ELR (cell line): ENCODE measurements around the gene SCMH1.
A peak's percentile ranks its signal among the peaks of the same experiment; 100 is the strongest.
"Not testable (repeated sequence)": the region's sequence is repeated elsewhere in the genome, so short reads cannot be mapped to it uniquely, and the experiment has no call there.

ENCODE experiments used
- DNase-seq: peaks from one replicate; pipeline ENCODE4 v3.0.0-alpha.2; 2015; ENCODE audit warnings: low read depth

The SCMH1 gene

GRCh38 chr1:41152622-41153044, 89.5 kb downstream of the SCMH1 start:
- peak; percentile 95 for DNase-seq

GRCh38 chr1:41151846-41152245, 90.3 kb downstream of the SCMH1 start:
- DNase-seq: no peak

DNA sequence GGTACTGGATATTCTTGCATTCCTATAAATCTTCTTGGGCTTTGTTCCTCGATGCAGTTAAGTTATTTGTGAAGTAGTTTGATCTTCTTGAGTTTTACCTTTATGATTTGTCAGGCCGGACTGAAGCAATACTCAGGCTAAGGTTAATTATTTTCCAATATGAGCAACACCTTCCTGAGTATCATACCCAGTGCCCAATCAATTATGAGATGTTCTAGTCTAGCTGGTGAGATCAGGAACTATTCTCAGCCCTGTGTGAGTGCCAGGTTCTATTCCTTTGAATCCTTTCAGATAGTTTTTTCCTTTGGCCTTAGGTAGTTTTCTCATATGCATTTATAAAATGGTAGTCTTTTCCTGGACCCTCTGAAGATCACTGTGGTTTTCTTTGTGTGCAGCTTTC, 92.5 kb downstream of the SCMH1 start:
- no peak for DNase-seq

GRCh38 chr1:41144285-41144684, 97.8 kb downstream of the SCMH1 start:
- DNase-seq: no peak

- no peak for DNase-seq
These were observed 103.6 kb downstream of the SCMH1 start for GRCh38 chr1:41138549-41138948.

DNA sequence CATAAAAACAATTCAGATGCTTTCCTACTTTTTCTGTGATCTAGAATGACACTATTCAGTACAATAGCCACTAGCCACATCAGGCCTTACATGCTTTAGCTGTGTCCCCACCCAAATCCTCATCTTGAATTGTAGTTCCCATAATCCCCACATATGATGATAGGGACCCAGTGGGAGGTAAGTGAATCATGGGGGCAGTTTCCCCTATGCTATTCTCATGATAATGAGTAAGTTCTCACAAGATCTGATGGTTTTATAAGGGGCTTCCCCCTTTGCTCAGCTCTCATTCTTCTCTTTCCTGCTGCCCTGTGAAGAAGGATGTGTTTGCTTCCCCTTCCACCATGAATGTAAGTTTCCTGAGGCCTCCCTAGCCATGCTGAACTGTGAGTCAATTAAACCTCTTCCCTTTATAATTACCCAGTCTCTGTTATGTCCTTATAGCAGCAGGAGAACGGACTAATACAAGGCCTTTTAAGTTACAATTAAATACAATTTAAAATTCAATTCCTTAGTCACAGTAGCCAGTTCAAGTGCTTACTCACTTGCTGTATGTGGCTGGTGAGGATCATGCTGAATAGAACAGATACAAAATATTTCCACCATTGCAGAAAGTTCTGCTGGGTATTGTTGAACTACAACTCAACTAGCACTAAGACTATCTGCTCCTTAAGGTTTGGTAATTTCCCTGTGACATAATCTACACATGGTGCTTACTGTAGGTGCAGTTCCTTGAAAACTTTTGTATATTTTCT, 106.7 kb downstream of the SCMH1 start:
- no peak for DNase-seq

- DNase-seq: not testable (repeated sequence)
These were observed 107.8 kb downstream of the SCMH1 start for GRCh38 chr1:41134325-41134724.

- DNase-seq: peak; percentile 96
These were observed 119.1 kb downstream of the SCMH1 start for GRCh38 chr1:41122851-41123518.

GRCh38 chr1:41122148-41122547, 120.0 kb downstream of the SCMH1 start:
- no peak for DNase-seq

DNA sequence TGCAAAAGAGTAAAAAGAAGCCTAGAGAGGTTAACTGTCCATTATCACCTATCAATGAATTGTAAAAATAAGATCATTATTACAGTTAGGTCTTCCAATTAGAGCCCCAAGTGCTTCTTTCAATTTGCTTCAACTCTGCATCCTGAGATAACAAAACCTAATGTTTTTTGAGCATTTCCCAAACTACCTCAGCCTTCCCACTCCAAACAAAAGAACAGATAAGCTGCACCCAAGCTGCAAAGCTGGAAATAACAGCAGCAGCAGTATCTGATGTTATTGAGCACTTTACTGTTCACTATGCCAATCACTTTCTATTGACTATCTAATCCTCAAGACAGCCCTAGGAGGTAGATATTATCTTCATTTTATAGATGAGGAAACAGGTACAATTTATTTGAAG, 123.5 kb downstream of the SCMH1 start:
- DNase-seq: no peak

DNA sequence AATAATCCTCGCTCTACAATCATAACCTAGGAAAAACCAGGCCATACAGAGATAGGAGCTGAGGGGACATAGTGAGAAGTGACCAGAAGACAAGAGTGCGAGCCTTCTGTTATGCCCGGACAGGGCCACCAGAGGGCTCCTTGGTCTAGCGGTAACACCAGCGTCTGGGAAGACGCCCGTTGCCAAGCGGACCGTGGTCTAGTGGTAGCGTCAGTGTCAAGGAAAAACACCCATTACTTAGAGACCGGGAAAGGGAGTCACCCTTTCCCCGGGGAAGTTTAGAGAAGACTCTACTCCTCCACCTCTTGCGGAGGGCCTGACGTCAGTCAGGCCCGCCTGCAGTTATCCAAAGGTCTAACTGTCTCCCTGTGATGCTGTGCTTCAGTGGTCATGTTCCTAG, 124.9 kb downstream of the SCMH1 start:
- DNase-seq: not testable (repeated sequence)

- no peak for DNase-seq
These were observed 131.4 kb downstream of the SCMH1 start for GRCh38 chr1:41110736-41111135.

- no peak for DNase-seq
These were observed 131.8 kb downstream of the SCMH1 start for GRCh38 chr1:41110286-41110685.

GRCh38 chr1:41109310-41110197, 132.6 kb downstream of the SCMH1 start:
- peak; percentile 86 for DNase-seq

GRCh38 chr1:41108696-41109275, 133.3 kb downstream of the SCMH1 start:
- DNase-seq: peak; percentile 27

DNA sequence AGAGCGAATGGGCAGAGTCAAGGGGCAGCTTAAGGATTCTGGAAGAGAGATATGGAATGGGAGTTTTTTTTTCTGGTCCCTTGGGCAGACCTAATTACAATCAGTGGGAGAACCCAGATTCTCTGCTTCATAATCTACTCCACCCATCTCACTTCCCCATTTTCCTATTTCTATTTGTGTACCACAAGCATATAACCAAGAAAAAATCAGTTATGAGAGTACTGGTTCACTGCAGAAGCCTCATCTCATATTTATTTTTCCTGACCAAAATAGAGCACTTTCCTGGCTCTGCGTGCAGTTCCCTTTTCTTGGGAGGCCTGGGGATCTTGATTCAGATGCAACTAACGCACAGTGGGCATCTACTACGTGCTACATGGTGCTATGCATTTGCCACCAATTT, 138.3 kb downstream of the SCMH1 start:
- DNase-seq: no peak

DNA sequence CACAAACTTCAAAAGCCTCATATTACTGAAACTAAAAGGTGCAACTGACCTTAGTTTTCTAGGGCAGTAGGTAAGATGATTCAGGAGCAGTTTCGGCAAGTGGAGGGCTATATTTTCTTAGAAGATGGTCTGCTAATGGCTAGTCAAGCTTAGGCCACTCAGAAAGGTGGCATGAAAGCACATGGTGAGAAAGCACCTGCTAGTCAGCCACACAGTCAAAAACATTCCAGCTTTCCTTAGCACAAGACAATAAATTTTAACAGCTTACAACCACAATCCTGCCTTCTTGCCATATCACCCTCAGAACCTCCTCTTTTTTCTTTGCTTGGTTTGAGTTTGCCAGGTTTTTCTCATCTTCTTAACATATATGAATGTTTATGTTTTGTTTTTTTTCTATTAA, 139.5 kb downstream of the SCMH1 start:
- no peak for DNase-seq

GRCh38 chr1:41101950-41102607, 140.0 kb downstream of the SCMH1 start:
- peak; percentile 27 for DNase-seq

- DNase-seq: no peak
These were observed 141.0 kb downstream of the SCMH1 start for GRCh38 chr1:41101076-41101475.

DNA sequence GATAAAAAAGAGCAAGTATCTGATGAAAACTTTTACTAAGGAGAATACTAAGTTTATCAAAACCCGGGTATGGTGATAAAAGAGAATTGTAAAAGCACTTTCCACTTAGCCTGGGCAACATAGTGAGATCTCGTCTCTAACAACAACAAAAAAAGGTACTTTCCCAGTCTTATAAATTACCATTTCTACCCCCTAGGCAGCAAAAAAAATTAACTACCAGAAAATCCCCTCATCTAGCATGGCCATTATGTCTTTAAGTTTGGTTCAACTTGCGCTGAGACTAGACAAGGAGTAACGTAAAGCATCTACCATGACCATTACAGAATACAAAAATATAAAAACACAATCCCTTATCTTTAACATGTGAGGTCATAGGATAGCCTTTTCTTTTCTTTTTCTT, 141.9 kb downstream of the SCMH1 start:
- no peak for DNase-seq

GRCh38 chr1:41098730-41099460, 143.2 kb downstream of the SCMH1 start:
- DNase-seq: no peak
